ENCODE measurements around the gene PROX2. TPM values are rescaled to one million over a fixed set of nuclear protein-coding genes. Genes with fewer than 3 reads are reported as not detected.
A peak's percentile ranks its signal among the peaks of the same experiment; 100 is the strongest.

The PROX2 gene
- total and polyA plus RNA-seq, 12 donors, result 0.08 TPM; not detected in 11

DNA sequence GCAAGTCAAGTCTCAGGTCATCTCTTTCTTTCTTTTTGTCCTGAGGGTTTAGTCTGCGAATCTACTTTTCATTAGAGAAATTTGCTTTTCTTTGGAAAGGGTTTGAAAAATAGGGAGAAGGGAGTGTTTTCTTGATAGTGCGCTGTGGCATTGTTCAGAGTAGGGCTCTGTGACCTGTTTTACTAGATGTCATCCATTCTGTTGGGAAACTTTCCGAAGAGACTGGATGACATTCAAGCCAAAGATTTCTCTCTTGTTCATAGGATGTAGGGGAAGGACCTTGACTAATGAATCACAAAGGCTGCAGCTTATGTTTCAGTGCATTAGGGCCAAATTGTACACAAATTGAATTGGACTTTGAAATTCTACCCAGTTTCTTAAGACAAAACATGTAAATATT is 20.5 kb upstream of the PROX2 start:
- H3K27ac ChIP-seq, result peak overlapping the region in 4 of 5 donors; percentile 34 to 72 (median 57)
- H3K36me3 ChIP-seq (replicated peaks in 1 of 2), result peaks cover 0 to 99% of the 10 kb centered on the region in 2 donors
- DNase-seq, result peak in 1 of 7 donors; percentile 52
- H3K4me1 ChIP-seq (replicated peaks in 1 of 2), result peaks cover 8 to 14% of the 10 kb centered on the region in 2 donors
- WGBS, 4 donors, result 47 to 66% (median 62%) methylated on average over 3 of the region's 3 CpGs
- TF ChIP-seq, protein P1, sequence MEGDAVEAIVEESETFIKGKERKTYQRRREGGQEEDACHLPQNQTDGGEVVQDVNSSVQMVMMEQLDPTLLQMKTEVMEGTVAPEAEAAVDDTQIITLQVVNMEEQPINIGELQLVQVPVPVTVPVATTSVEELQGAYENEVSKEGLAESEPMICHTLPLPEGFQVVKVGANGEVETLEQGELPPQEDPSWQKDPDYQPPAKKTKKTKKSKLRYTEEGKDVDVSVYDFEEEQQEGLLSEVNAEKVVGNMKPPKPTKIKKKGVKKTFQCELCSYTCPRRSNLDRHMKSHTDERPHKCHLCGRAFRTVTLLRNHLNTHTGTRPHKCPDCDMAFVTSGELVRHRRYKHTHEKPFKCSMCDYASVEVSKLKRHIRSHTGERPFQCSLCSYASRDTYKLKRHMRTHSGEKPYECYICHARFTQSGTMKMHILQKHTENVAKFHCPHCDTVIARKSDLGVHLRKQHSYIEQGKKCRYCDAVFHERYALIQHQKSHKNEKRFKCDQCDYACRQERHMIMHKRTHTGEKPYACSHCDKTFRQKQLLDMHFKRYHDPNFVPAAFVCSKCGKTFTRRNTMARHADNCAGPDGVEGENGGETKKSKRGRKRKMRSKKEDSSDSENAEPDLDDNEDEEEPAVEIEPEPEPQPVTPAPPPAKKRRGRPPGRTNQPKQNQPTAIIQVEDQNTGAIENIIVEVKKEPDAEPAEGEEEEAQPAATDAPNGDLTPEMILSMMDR (IDR thresholded peaks at IDR 0.05), result no peak
- no peak for TF ChIP-seq POLR2A (IDR thresholded peaks at IDR 0.05)
- intact Hi-C loops (cut with DNase I), result no loop called here
- H3K9me3 ChIP-seq (replicated peaks in 1 of 3), result no peaks in the 10 kb centered on the region
- no peak overlapping the region for H3K4me3 ChIP-seq
- no peaks in the 10 kb centered on the region for H3K27me3 ChIP-seq

DNA sequence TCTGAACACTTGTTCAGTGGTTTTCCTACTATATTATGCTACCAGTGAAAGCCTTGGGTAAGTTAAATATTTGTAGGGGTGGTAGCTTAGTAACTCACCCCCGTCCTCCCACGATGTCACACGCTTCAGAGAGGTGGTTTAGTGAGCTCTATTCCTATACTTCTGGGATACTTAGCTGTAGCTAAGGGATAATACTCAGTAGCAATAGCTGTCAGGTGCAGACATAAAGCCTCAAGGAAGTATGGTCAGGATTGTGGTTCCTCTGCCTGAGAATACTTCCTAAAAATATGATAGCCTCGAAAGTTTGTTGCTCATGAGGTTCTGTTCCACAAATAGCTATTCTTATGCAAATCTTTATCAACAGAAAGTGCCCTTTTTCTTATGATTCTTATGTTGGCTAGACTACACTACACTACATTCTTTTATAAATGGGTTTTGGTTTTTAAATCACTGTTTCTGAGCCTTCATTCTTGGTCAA is 17.7 kb upstream of the PROX2 start:
- Histone ChIP-seq H3K36me3 (replicated peaks in 1 of 2) (peaks cover 0 to 97% of the 10 kb centered on the region in 2 donors), H3K27ac (no peak overlapping the region), H3K4me3 (no peak overlapping the region), H3K27me3 (no peaks in the 10 kb centered on the region), H3K4me1 (replicated peaks in 1 of 2) (peaks cover 12 to 19% of the 10 kb centered on the region in 2 donors), H3K9me3 (replicated peaks in 1 of 3) (no peaks in the 10 kb centered on the region)
- DNase-seq, result no peak
- WGBS, 4 donors, result 58 to 85% (median 76%) methylated on average over 4 of the region's 4 CpGs
- TF ChIP-seq, protein P1 (IDR thresholded peaks at IDR 0.05), result no peak
- no peak for TF ChIP-seq POLR2A (IDR thresholded peaks at IDR 0.05)
- intact Hi-C loops (cut with DNase I), result no loop called here

DNA sequence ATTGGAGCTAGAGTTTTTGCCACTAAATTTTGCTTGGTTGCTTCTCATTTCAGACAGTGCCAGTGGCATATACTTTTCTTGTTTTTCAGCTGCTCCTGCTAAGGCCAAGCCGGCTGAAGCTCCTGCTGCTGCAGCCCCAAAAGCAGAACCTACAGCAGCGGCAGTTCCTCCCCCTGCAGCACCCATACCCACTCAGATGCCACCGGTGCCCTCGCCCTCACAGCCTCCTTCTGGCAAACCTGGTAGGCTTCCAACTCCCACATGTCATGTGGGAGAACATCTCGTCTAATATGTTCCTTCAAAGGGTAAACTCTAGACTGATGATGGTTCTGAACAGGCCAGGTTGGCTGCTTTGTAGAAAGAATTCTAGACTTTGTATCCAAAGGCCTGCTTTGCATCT is 16.8 kb upstream of the PROX2 start:
- WGBS, 4 donors, result 68 to 87% (median 74%) methylated on average over 5 of the region's 5 CpGs
- Histone ChIP-seq H3K36me3 (replicated peaks in 1 of 2) (peaks cover 0 to 88% of the 10 kb centered on the region in 2 donors), H3K27ac (no peak overlapping the region), H3K4me3 (no peak overlapping the region), H3K27me3 (no peaks in the 10 kb centered on the region), H3K4me1 (replicated peaks in 1 of 2) (peaks cover 16 to 28% of the 10 kb centered on the region in 2 donors), H3K9me3 (replicated peaks in 1 of 3) (no peaks in the 10 kb centered on the region)
- DNase-seq, result no peak
- intact Hi-C loops (cut with DNase I), result no loop called here
- TF ChIP-seq, protein P1 (IDR thresholded peaks at IDR 0.05), result no peak
- TF ChIP-seq POLR2A (IDR thresholded peaks at IDR 0.05), result no peak

DNA sequence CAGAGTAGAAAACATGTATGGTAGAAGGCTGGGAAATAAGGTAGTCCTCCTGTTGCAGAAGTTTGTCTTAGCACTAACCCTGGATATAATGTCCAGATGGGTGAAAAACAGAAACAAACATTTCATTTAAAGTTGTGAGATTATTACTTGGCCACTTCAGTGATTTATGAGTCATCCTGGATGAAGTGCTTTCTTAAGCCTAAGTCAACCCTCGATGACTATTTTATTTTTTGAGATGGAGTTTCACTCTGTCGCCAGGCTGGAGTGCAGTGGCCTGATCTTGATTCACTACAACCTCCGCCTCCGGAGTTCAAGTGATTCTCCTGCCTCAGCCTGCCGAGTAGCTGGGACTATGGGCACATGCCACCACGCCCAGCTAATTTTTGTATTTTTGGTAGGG is 15.9 kb upstream of the PROX2 start:
- intact Hi-C loops (cut with DNase I), result no loop called here
- Histone ChIP-seq H3K9me3 (replicated peaks in 1 of 3) (no peaks in the 10 kb centered on the region), H3K27me3 (no peaks in the 10 kb centered on the region), H3K36me3 (replicated peaks in 1 of 2) (peaks cover 0 to 79% of the 10 kb centered on the region in 2 donors), H3K4me3 (no peak overlapping the region), H3K27ac (peak overlapping the region in 1 of 5 donors; percentile 40), H3K4me1 (replicated peaks in 1 of 2) (peaks cover 15 to 34% of the 10 kb centered on the region in 2 donors)
- DNase-seq, result no peak
- TF ChIP-seq POLR2A (IDR thresholded peaks at IDR 0.05), result no peak
- 68 to 82% (median 80%) methylated on average over 6 of the region's 6 CpGs for WGBS, 4 donors

DNA sequence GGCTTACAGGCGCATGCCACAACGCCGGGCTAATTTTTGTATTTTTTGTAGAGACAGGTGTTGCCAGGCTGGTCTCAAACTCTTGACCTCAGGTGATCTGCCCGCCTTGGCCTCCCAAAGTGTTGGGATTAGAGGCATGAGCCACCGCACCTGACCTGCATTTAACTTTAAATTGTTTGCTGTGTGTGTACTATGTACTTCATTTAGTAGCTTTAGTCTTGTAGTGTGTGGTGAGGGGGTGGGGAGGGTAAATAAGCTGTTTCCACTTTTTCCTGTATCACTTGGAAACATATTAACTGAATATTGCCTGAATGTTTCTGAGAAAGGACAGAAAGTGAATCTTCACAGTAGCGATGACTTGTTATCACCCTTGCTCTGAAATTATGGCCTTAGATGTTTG is 14.3 kb upstream of the PROX2 start:
- no peak for DNase-seq
- Histone ChIP-seq H3K4me3 (no peak overlapping the region), H3K27me3 (no peaks in the 10 kb centered on the region), H3K4me1 (replicated peaks in 1 of 2) (peaks cover 8 to 34% of the 10 kb centered on the region in 2 donors), H3K27ac (no peak overlapping the region), H3K36me3 (replicated peaks in 1 of 2) (peaks cover 0 to 72% of the 10 kb centered on the region in 2 donors), H3K9me3 (replicated peaks in 1 of 3) (no peaks in the 10 kb centered on the region)
- intact Hi-C loops (cut with DNase I), result no loop called here
- WGBS, 4 donors, result 95 to 98% (median 96%) methylated on average over 6 of the region's 6 CpGs
- TF ChIP-seq POLR2A (IDR thresholded peaks at IDR 0.05), result no peak

All from adrenal gland (tissue), 12 donors.